ENCODE data around the gene TRPM3. TPM values are rescaled to one million over a fixed set of nuclear protein-coding genes. Genes with fewer than 3 reads are reported as not detected.

Gene TRPM3
- total RNA-seq, 1 experiment from 2014 or later, result not detected

- DNase-seq (no peak), ATAC-seq (no peak)
- BruUV-seq (replicated peaks), result no TSS peak
- Histone ChIP-seq H3K4me1 (ENCODE audit: insufficient read depth, low read length) (no peaks in the 10 kb centered on the region), H3K36me3 (ENCODE audit: low read depth, low read length) (no peaks in the 10 kb centered on the region), H3K4me3 (ENCODE audit: low read length) (no peak overlapping the region), H3K79me2 (ENCODE audit: low read length) (no peaks in the 10 kb centered on the region), H3K27me3 (ENCODE audit: low read length) (no peaks in the 10 kb centered on the region), H3K27ac (ENCODE audit: low read length) (no peak overlapping the region), H3K9me3 (ENCODE audit: low read length) (no peaks in the 10 kb centered on the region), H3F3A (ENCODE audit: low read length, unreplicated experiment) (no peaks in the 10 kb centered on the region), H3K4me2 (ENCODE audit: low read length) (no peak overlapping the region), H3K9me2 (replicated peaks; ENCODE audit: low read length) (no peaks in the 10 kb centered on the region), H3K9ac (ENCODE audit: low read length) (no peak overlapping the region), H2AFZ (ENCODE audit: low read length) (no peak overlapping the region), H4K20me1 (ENCODE audit: low read length) (no peaks in the 10 kb centered on the region)
- ChIA-PET CTCF (no interaction called here), POLR2A (ENCODE audit: unreplicated experiment) (no interaction called here)
- intact Hi-C loops (cut with micrococcal nuclease), result no loop called here
- TF ChIP-seq CTCF (conservative IDR thresholded peaks at IDR 0.05; ENCODE audit: low read depth, low read length) (no peak), EZH2 (IDR thresholded peaks at IDR 0.05; ENCODE audit: low read length, unreplicated experiment) (no peak), EZH2phosphoT487 (IDR thresholded peaks at IDR 0.05; ENCODE audit: borderline replicate concordance, low read length) (no peak)
Measured at GRCh38 chr9:71157731-71158130, 36.3 kb upstream of the TRPM3 start.

- Histone ChIP-seq H2AFZ (ENCODE audit: low read length) (no peak overlapping the region), H3F3A (ENCODE audit: low read length, unreplicated experiment) (no peaks in the 10 kb centered on the region), H3K36me3 (ENCODE audit: low read depth, low read length) (no peaks in the 10 kb centered on the region), H3K27me3 (ENCODE audit: low read length) (no peaks in the 10 kb centered on the region), H3K4me1 (ENCODE audit: insufficient read depth, low read length) (no peaks in the 10 kb centered on the region), H3K4me3 (ENCODE audit: low read length) (no peak overlapping the region), H4K20me1 (ENCODE audit: low read length) (no peaks in the 10 kb centered on the region), H3K79me2 (ENCODE audit: low read length) (no peaks in the 10 kb centered on the region), H3K27ac (ENCODE audit: low read length) (no peak overlapping the region), H3K9me3 (ENCODE audit: low read length) (no peaks in the 10 kb centered on the region), H3K9ac (ENCODE audit: low read length) (no peak overlapping the region), H3K4me2 (ENCODE audit: low read length) (no peak overlapping the region), H3K9me2 (replicated peaks; ENCODE audit: low read length) (no peaks in the 10 kb centered on the region)
- ChIA-PET POLR2A (ENCODE audit: unreplicated experiment) (no interaction called here), CTCF (no interaction called here)
- DNase-seq (no peak), ATAC-seq (no peak)
- BruUV-seq (replicated peaks), result no TSS peak
- no peak for TF ChIP-seq CTCF (conservative IDR thresholded peaks at IDR 0.05; ENCODE audit: low read depth, low read length)
- TF ChIP-seq EZH2phosphoT487 (IDR thresholded peaks at IDR 0.05; ENCODE audit: borderline replicate concordance, low read length), result no peak
- TF ChIP-seq EZH2 (IDR thresholded peaks at IDR 0.05; ENCODE audit: low read length, unreplicated experiment), result no peak
- intact Hi-C loops (cut with micrococcal nuclease), result no loop called here
Measured at GRCh38 chr9:71147368-71147767, 25.9 kb upstream of the TRPM3 start.

- TF ChIP-seq EZH2 (IDR thresholded peaks at IDR 0.05; ENCODE audit: low read length, unreplicated experiment) (no peak), CTCF (conservative IDR thresholded peaks at IDR 0.05; ENCODE audit: low read depth, low read length) (no peak), EZH2phosphoT487 (IDR thresholded peaks at IDR 0.05; ENCODE audit: borderline replicate concordance, low read length) (no peak)
- ChIA-PET CTCF (no interaction called here), POLR2A (ENCODE audit: unreplicated experiment) (no interaction called here)
- no peak for ATAC-seq
- no peaks in the 10 kb centered on the region for H3K9me2 ChIP-seq (replicated peaks; ENCODE audit: low read length)
- H3K36me3 ChIP-seq (ENCODE audit: low read depth, low read length), result no peaks in the 10 kb centered on the region
- no peak overlapping the region for H3K4me2 ChIP-seq (ENCODE audit: low read length)
- H4K20me1 ChIP-seq (ENCODE audit: low read length), result no peaks in the 10 kb centered on the region
- no TSS peak for BruUV-seq (replicated peaks)
- H3K9me3 ChIP-seq (ENCODE audit: low read length), result no peaks in the 10 kb centered on the region
- no peak overlapping the region for H3K9ac ChIP-seq (ENCODE audit: low read length)
- no peaks in the 10 kb centered on the region for H3K4me1 ChIP-seq (ENCODE audit: insufficient read depth, low read length)
- no peak for DNase-seq
- no peak overlapping the region for H2AFZ ChIP-seq (ENCODE audit: low read length)
- no peak overlapping the region for H3K4me3 ChIP-seq (ENCODE audit: low read length)
- intact Hi-C loops (cut with micrococcal nuclease), result no loop called here
- no peaks in the 10 kb centered on the region for H3F3A ChIP-seq (ENCODE audit: low read length, unreplicated experiment)
- H3K27me3 ChIP-seq (ENCODE audit: low read length), result no peaks in the 10 kb centered on the region
- H3K27ac ChIP-seq (ENCODE audit: low read length), result no peak overlapping the region
- no peaks in the 10 kb centered on the region for H3K79me2 ChIP-seq (ENCODE audit: low read length)
Measured at GRCh38 chr9:71146511-71146910, 25.1 kb upstream of the TRPM3 start.

Measured in PC-3 (cell line).